GM19240 (cell line): ENCODE measurements around the gene CRACR2B.

ENCODE experiments used
- DNase-seq: peaks from one replicate; pipeline ENCODE4 v3.0.0; 2011; ENCODE audit warnings: low spot score; ENCODE audit not compliant: insufficient read length

CRACR2B gene

GRCh38 chr11:826227-826621 lies 1.5 kb upstream of the CRACR2B start:
- no peak for DNase-seq

GRCh38 chr11:826836-827145 lies 928 bp upstream of the CRACR2B start:
- no peak for DNase-seq

GRCh38 chr11:827146-827896 lies 398 bp upstream of the CRACR2B start:
- no peak for DNase-seq

GRCh38 chr11:828506-829175 lies 922 bp downstream of the CRACR2B start:
- DNase-seq: no peak

- DNase-seq: no peak
Observed at GRCh38 chr11:829176-829846, 1.6 kb downstream of the CRACR2B start.

GRCh38 chr11:829847-830294 lies 2.2 kb downstream of the CRACR2B start:
- DNase-seq: no peak

GRCh38 chr11:830295-831117 lies 2.8 kb downstream of the CRACR2B start:
- DNase-seq: peak; percentile 74

- DNase-seq: no peak
Observed at GRCh38 chr11:831118-831864, 3.6 kb downstream of the CRACR2B start.

GRCh38 chr11:831961-832528 lies 4.3 kb downstream of the CRACR2B start:
- no peak for DNase-seq

GRCh38 chr11:832529-833113 lies 4.9 kb downstream of the CRACR2B start, which contains the start of gene CD151:
TSS of gene CD151 (plus strand) at chr11:832952. CDS start at chr11:836070, 3,118 bp downstream.
- DNase-seq: no peak

- no peak for DNase-seq
Observed at GRCh38 chr11:833114-833791, 5.5 kb downstream of the CRACR2B start.

GRCh38 chr11:833849-834311 lies 6.2 kb downstream of the CRACR2B start:
- DNase-seq: no peak

GRCh38 chr11:834371-835316 lies 6.9 kb downstream of the CRACR2B start:
- no peak for DNase-seq

GRCh38 chr11:836274-836673 lies 8.6 kb downstream of the CRACR2B start:
- no peak for DNase-seq

- DNase-seq: no peak
Observed at GRCh38 chr11:836700-837099, 9.0 kb downstream of the CRACR2B start.

- DNase-seq: no peak
Observed at GRCh38 chr11:837189-837989, 9.7 kb downstream of the CRACR2B start.

GRCh38 chr11:837990-838307 lies 10.2 kb downstream of the CRACR2B start:
- no peak for DNase-seq
